Smooth muscle cell of trachea (primary cell): ENCODE data around the gene SUN5. TPM values are rescaled to one million over a fixed set of nuclear protein-coding genes. Genes with fewer than 3 reads are reported as not detected.

ENCODE experiments used
- total RNA-seq: library from RNA; depleted of rRNA; stranded (reverse); fragments of >200 nt; gene quantifications from 2 replicates; pipeline ENCODE4 v1.2.1, GENCODE V29; 2014

Gene SUN5
- total RNA-seq, result not detected in 2 replicates

GRCh38 chr20:33004141-33004751 is at the start of gene SUN5:
TSS of gene SUN5 (minus strand) at chr20:33004433. CDS start at chr20:33004340, 93 bp downstream.

DNA sequence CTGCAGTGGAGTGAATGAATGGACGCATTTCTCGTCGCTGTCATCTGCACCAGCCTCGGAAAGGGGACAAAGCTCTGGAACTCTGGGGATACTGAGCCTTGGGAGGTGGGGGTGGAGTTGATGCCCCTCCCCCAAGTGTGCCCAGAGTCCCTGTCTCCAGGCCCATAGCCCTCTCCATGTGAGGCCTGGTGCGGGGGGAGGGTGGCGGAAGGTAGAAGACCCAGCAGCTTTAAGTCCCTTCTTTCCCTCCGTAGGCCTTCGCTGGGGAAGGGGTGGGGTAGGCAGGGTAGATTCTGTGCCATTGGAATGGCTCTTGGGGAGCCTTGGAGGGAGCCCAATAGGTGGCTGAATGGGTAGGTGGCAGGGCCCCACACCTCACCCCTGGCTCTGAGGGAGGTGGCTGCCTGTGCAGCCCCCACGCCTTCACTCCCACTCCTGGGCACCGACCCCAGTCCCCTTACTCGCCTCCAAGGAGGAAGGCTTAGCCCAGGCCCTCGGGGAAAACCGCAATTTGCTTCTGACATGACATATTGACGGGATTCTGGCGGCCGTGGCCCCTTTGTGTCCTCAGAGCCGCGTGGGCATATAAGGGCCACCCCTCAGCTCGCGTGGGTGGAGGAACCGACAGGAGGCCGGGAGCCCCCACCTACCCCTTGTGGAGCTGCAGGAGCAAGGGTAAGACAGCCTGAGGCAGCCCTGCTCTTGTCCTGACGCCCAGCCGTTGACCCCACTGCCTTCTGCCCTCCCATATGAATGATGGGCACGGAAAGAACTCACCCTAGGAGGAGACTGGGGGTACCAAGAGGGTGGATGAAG is 49.3 kb upstream of the SUN5 start, which contains the start of gene BPIFB3:
BPIFB3 (plus strand) TSS at position 613 of the 816 bp plus-strand sequence. CDS start 1,533 bp downstream, outside the sequence.

DNA sequence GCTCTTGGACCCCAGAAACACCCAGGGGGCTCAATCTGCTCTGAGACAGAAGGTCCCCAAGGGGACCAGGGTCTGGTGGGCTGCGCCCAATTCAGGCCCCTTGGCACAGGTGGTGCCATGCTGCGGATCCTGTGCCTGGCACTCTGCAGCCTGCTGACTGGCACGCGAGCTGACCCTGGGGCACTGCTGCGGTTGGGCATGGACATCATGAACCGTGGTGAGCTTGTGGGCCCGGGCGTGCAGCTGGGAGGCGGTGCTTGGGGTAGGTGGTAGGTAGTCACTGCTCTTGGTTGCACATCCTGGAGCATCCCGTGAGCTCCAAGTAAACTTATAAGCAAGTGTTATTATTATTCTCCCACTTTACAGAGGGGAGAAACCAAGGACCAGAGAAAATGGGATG is 27.3 kb upstream of the SUN5 start, which contains the start of gene BPIFB6:
BPIFB6 (plus strand) TSS at position 118 of the 400 bp plus-strand sequence; CDS start at position 118, 0 bp downstream.

DNA sequence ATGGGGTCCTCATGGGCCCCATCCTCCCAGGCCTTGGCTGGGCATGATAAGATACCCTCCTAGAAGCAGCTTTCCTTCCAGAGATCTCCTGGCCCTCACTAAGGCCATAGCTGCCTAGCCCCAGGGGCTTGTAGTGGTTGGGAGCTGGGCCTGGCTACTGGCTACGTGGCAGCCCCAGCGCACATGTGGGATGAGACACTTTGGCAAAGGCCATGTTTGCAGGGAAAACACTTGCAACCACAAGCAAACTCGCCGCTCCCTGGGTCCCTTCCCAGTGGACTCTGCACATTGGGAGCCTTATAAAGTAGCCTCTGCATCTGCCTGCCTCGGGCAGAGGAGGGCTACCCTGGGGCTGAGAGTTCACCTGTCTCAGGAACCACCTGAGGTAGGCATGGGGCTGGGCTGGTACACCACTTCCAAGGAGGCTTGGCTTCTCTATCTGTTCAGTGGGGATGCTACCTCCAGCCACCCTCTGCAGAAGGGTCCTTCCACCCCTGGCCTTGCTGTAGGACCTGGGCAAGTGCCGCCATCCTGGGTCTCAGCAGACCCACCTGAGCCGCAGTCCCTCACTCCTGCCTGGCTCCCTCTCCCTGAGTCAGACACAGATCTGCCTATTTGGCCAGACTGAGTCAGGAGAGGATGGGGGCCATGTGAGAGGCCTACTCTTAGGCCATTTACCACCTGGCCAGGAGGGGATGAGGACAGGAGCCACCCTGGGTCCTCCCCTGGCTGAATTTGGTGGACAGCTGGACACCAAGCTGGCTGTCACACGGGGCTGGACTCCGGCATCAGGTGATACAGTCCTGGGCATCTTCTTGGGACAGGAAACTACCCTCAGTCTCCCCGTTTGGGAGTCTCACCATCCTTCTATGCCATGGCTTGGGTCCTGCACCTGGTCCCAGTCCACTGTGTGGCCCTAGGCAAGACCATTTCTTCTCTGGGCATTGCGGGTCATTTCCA is 3.4 kb upstream of the SUN5 start, which contains the start of gene BPIFB2:
BPIFB2 (plus strand) TSS at position 329 of the 960 bp plus-strand sequence. CDS start 871 bp downstream, outside the sequence.

Other genes with a start within 250 kb of the SUN5 start
- 1.7 and 3.8 TPM in 2 replicates for gene DNMT3B, start 242.0 kb downstream of the SUN5 start, total RNA-seq
- 70.5 and 94.1 TPM in 2 replicates for gene MAPRE1, start 184.5 kb downstream of the SUN5 start, total RNA-seq
- gene EFCAB8, start 145.5 kb downstream of the SUN5 start, total RNA-seq, result 0.44 TPM in 1 of 2 replicates, not detected in the other
- gene BPIFB2, start 3.3 kb upstream of the SUN5 start, total RNA-seq, result not detected in 2 replicates
- gene BPIFB6, start 27.2 kb upstream of the SUN5 start, total RNA-seq, result not detected in 2 replicates
- gene BPIFB3, start 49.5 kb upstream of the SUN5 start, total RNA-seq, result not detected in 2 replicates
- not detected in 2 replicates for gene BPIFB4, start 75.2 kb upstream of the SUN5 start, total RNA-seq
- gene BPIFA2, start 163.7 kb upstream of the SUN5 start, total RNA-seq, result not detected in 2 replicates
- not detected in 2 replicates for gene BPIFA3, start 212.9 kb upstream of the SUN5 start, total RNA-seq
- not detected in 2 replicates for gene BPIFA1, start 231.6 kb upstream of the SUN5 start, total RNA-seq